ENCODE data around the gene TGM4. TPM values are rescaled to one million over a fixed set of nuclear protein-coding genes. Genes with fewer than 3 reads are reported as not detected.
"Not testable (repeated sequence)": the region's sequence is repeated elsewhere in the genome, so short reads cannot be mapped to it uniquely, and the experiment has no call there.

Gene TGM4
- total RNA-seq, 4 donors from 2014 or later, result not detected

GRCh38 chr3:44948239-44948638 lies 73.8 kb downstream of the TGM4 start:
- no peaks in the 10 kb centered on the region for H3K27me3 ChIP-seq
- no peaks in the 10 kb centered on the region for H3K9me3 ChIP-seq
- no peaks in the 10 kb centered on the region for H3K36me3 ChIP-seq
- H3K4me1 ChIP-seq, result no peaks in the 10 kb centered on the region
- intact Hi-C loops (cut with DNase I; ENCODE audit: low total_unique reads), result no loop called here
- no peak overlapping the region for H3K27ac ChIP-seq
- no peak overlapping the region for H3K4me3 ChIP-seq
- DNase-seq, result no peak
- TF ChIP-seq POLR2A (IDR thresholded peaks at IDR 0.05) (no peak), CTCF (IDR thresholded peaks at IDR 0.05) (no peak)

DNA sequence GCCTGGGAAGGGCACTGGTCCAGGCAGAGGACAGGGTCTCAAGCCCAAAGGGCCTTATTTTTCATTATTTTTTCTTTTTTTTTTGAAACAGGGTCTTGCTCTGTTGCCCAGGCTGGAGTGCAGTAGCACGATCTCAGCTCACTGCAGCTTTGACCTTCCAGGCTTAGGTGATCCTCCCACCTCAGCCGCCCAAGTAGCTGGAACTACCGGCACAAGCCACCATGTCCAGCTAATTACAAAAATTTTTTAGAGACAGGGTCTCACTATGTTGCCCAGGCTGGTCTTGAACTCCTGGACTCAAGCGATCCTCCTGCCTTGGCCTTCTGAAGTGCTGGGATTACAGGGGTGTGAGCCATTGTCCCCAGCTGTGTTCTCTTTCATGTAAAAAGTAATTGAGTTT lies 75.4 kb downstream of the TGM4 start:
- H3K27ac ChIP-seq; DNase-seq; H3K4me3 ChIP-seq; intact Hi-C loops (cut with DNase I; ENCODE audit: low total_unique reads); H3K9me3 ChIP-seq; H3K27me3 ChIP-seq; H3K36me3 ChIP-seq; H3K4me1 ChIP-seq: not testable (repeated sequence)

DNA sequence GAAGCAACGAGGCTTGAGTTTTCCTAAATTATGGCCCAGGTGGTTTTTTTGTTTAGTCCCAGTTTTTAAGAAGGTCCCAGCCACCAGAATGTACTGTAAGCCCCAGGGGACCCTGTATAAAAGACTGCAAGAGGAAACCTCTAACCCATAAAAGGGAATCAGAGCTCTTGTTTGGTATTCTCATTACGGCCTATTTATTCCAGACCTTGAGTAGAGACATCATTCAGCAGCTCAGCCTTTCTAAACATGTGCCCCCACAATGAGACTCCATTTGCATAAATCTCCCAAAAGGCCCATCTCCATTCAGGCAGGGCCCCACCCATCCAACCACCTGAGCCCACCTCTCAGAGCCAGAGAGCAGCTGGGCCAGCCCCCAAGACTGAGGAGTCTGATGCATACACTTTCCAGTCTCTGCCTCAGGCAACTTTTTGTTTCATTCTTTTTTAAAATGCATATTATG lies 75.9 kb downstream of the TGM4 start:
- no peak for DNase-seq
- no peaks in the 10 kb centered on the region for H3K4me1 ChIP-seq
- no peaks in the 10 kb centered on the region for H3K27me3 ChIP-seq
- H3K4me3 ChIP-seq, result no peak overlapping the region
- no peaks in the 10 kb centered on the region for H3K9me3 ChIP-seq
- H3K27ac ChIP-seq, result no peak overlapping the region
- TF ChIP-seq POLR2A (IDR thresholded peaks at IDR 0.05) (no peak), CTCF (IDR thresholded peaks at IDR 0.05) (no peak)
- intact Hi-C loops (cut with DNase I; ENCODE audit: low total_unique reads), result no loop called here
- H3K36me3 ChIP-seq, result no peaks in the 10 kb centered on the region

- intact Hi-C loops (cut with DNase I; ENCODE audit: low total_unique reads), result no loop called here
- Histone ChIP-seq H3K27ac (no peak overlapping the region), H3K27me3 (no peaks in the 10 kb centered on the region), H3K4me1 (no peaks in the 10 kb centered on the region), H3K4me3 (no peak overlapping the region), H3K9me3 (no peaks in the 10 kb centered on the region), H3K36me3 (no peaks in the 10 kb centered on the region)
- DNase-seq, result no peak
- no peak for TF ChIP-seq CTCF (IDR thresholded peaks at IDR 0.05)
- TF ChIP-seq POLR2A (IDR thresholded peaks at IDR 0.05), result no peak
These were observed 78.3 kb downstream of the TGM4 start for GRCh38 chr3:44952689-44953088.

- Histone ChIP-seq H3K27ac (no peak overlapping the region), H3K4me3 (no peak overlapping the region), H3K9me3 (no peaks in the 10 kb centered on the region), H3K4me1 (no peaks in the 10 kb centered on the region), H3K36me3 (no peaks in the 10 kb centered on the region), H3K27me3 (no peaks in the 10 kb centered on the region)
- DNase-seq, result no peak
- intact Hi-C loops (cut with DNase I; ENCODE audit: low total_unique reads), result no loop called here
- TF ChIP-seq CTCF (IDR thresholded peaks at IDR 0.05), result no peak
- TF ChIP-seq POLR2A (IDR thresholded peaks at IDR 0.05), result no peak
These were observed 79.9 kb downstream of the TGM4 start for GRCh38 chr3:44954304-44954703.

DNA sequence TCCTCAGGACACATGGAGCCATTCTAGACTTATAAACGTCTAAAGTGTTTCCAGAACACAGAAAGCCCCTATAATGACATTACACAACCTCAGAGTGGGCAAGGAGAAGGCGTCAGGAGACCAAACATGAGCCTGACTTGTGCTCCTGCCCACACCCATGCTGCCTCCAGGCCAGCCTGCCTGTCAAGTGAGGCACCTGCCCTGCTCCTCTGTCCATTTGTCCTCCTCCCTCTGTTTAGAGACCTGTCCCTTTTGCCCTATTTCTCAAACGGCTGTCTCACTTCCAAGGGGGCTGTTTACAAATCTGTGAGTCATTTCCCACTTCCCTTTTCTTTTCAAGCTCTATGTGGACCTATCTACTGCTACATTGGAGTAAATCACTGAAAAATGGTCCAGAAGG lies 80.6 kb downstream of the TGM4 start:
- Histone ChIP-seq H3K4me1 (no peaks in the 10 kb centered on the region), H3K36me3 (no peaks in the 10 kb centered on the region), H3K4me3 (no peak overlapping the region), H3K27me3 (no peaks in the 10 kb centered on the region), H3K27ac (no peak overlapping the region), H3K9me3 (no peaks in the 10 kb centered on the region)
- no peak for TF ChIP-seq CTCF (IDR thresholded peaks at IDR 0.05)
- no peak for TF ChIP-seq POLR2A (IDR thresholded peaks at IDR 0.05)
- intact Hi-C loops (cut with DNase I; ENCODE audit: low total_unique reads), result no loop called here
- DNase-seq, result no peak

Data from uterus (tissue), 4 donors.